B cell (primary cell): ENCODE measurements around the gene SDK1. TPM values are rescaled to one million over a fixed set of nuclear protein-coding genes. Genes with fewer than 3 reads are reported as not detected.

Experiments
- ATAC-seq: fragments of 200-7000 bp; cut with Tn5 transposase; one replicate; pipeline ENCODE4 v1.10.0; 2021; ENCODE audit warnings: low read depth, mild to moderate bottlenecking, moderate number of reproducible peaks, moderate library complexity
- CTCF ChIA-PET: fragments of 350-600 bp; sonication (Branson Sonifier 250); formaldehyde crosslinking; loops from one replicate; lab custom pipeline; 2021; ENCODE audit warnings: antibody characterized with exemption, inconsistent platforms; lab: Charles Lee
- POLR2A ChIA-PET: fragments of 350-600 bp; sonication (Branson Sonifier 250); formaldehyde crosslinking; loops from one replicate; lab custom pipeline; 2021; ENCODE audit warnings: antibody characterized with exemption; lab: Charles Lee
- DNase-seq: peaks from one replicate; pipeline ENCODE4 v3.0.0; 2013
- H2AFZ ChIP-seq: 2 replicates; pipeline ENCODE4 v1.6.1; 2012; ENCODE audit warnings: mild to moderate bottlenecking, low read depth, low read length; ENCODE audit not compliant: insufficient read depth, poor library complexity, severe bottlenecking
- H3K27ac ChIP-seq, 2 donors: 1 replicate in 1 of 2; 2 replicates in 1 of 2; pipeline ENCODE4 v1.5.1; 2012 to 2013; ENCODE audit warnings: low read length in 2 of 2, mild to moderate bottlenecking in 2 of 2, moderate library complexity in 1 of 2
- H3K27me3 ChIP-seq, 4 experiments: fragments of 200-600 bp in 1 of 4; sonication (generic) in 1 of 4; replicated peaks in 1 of 4; 1 replicate in 2 of 4; 2 replicates in 2 of 4; pipeline versions ENCODE4 v1.6.1 to v1.7.0; 2013 to 2016; ENCODE audit warnings: low read length in 3 of 4, mild to moderate bottlenecking in 2 of 4, mixed read lengths in 1 of 4, moderate library complexity in 1 of 4; ENCODE audit not compliant: insufficient read depth in 4 of 4, control insufficient read depth in 3 of 4; ENCODE audit errors: control extremely low read depth in 1 of 4
- H3K36me3 ChIP-seq, 2 experiments: replicated peaks in 1 of 2; 1 replicate in 1 of 2; 2 replicates in 1 of 2; pipeline versions ENCODE4 v1.6.1 to v1.7.1; 2013; ENCODE audit warnings: low read length in 1 of 2; ENCODE audit not compliant: insufficient read depth in 2 of 2, control insufficient read depth in 1 of 2; ENCODE audit errors: control extremely low read depth in 1 of 2, extremely low read depth in 1 of 2
- H3K4me1 ChIP-seq, 2 donors: fragments of 200-600 bp in 1 of 2; sonication (generic) in 1 of 2; 1 replicate in 1 of 2; 2 replicates in 1 of 2; pipeline versions ENCODE4 v1.5.1 to v1.6.1; 2013 to 2017; ENCODE audit warnings: low read length in 2 of 2; ENCODE audit not compliant: control insufficient read depth in 2 of 2, insufficient read depth in 2 of 2
- H3K4me2 ChIP-seq: replicated peaks from 2 replicates; pipeline ENCODE3; 2012; ENCODE audit warnings: mild to moderate bottlenecking, low read depth, low read length; ENCODE audit not compliant: poor library complexity, severe bottlenecking
- H3K4me3 ChIP-seq, 5 experiments: fragments of 200-600 bp in 1 of 5; sonication (generic) in 1 of 5; 1 replicate in 3 of 5; 2 replicates in 2 of 5; pipeline versions ENCODE4 v1.5.1 to v1.7.0; 2011 to 2016; ENCODE audit warnings: low read length in 4 of 5, mild to moderate bottlenecking in 4 of 5, low read depth in 2 of 5, control low read depth in 1 of 5, moderate library complexity in 1 of 5; ENCODE audit not compliant: insufficient read depth in 1 of 5; ENCODE audit errors: control extremely low read depth in 1 of 5, extremely low read depth in 1 of 5
- H3K79me2 ChIP-seq: fragments of 200-600 bp; sonication (generic); one replicate; pipeline ENCODE4 v1.6.0; 2016; ENCODE audit warnings: low read length; ENCODE audit not compliant: control insufficient read depth, insufficient read depth
- H3K9ac ChIP-seq: fragments of 200-600 bp; sonication (generic); 2 replicates; pipeline ENCODE4 v1.6.1; 2017; ENCODE audit warnings: mild to moderate bottlenecking, low read length, moderate library complexity
- H3K9me3 ChIP-seq, 3 donors: one replicate each; pipeline versions ENCODE4 v1.6.1 to v1.7.1; 2013; ENCODE audit warnings: low read length in 2 of 3; ENCODE audit not compliant: control insufficient read depth in 2 of 3, insufficient read depth in 1 of 3; ENCODE audit errors: control extremely low read depth in 1 of 3
- H4K20me1 ChIP-seq: 2 replicates; pipeline ENCODE4 v1.6.0; 2012; ENCODE audit warnings: mild to moderate bottlenecking, low read length; ENCODE audit not compliant: insufficient read depth, control insufficient read depth, poor library complexity, severe bottlenecking
- H3K27ac Mint-ChIP-seq: one replicate; pipeline ENCODE4 v1.8.0; 2021; ENCODE audit warnings: mixed read lengths
- H3K27me3 Mint-ChIP-seq: one replicate; pipeline ENCODE4 v1.8.0; 2021; ENCODE audit warnings: mixed read lengths
- H3K4me1 Mint-ChIP-seq: one replicate; pipeline ENCODE4 v1.8.0; 2021; ENCODE audit warnings: mixed read lengths
- H3K4me3 Mint-ChIP-seq: one replicate; pipeline ENCODE4 v1.8.0; 2021; ENCODE audit warnings: mixed read lengths
- H3K9me3 Mint-ChIP-seq: one replicate; pipeline ENCODE4 v1.8.0; 2022; ENCODE audit warnings: mixed read lengths; ENCODE audit not compliant: insufficient read depth
- CTCF ChIP-seq: fragments of 200-600 bp; IDR thresholded peaks from one replicate; pipeline ENCODE4 v1.8.0; 2022; ENCODE audit warnings: antibody characterized with exemption, mild to moderate bottlenecking
- EZH2 ChIP-seq: IDR thresholded peaks from 2 replicates; pipeline ENCODE4 v1.6.1; 2012; ENCODE audit warnings: borderline replicate concordance, low read depth, mild to moderate bottlenecking, moderate library complexity, low read length; ENCODE audit not compliant: insufficient read depth, poor library complexity, severe bottlenecking
- WGBS: methylation state at CpG from one replicate; pipeline ENCODE4 v1.1.5; 2013; ENCODE audit warnings: missing lambda C conversion rate; ENCODE audit not compliant: insufficient coverage; 5-methylcytosine and 5-hydroxymethylcytosine counted together
- intact Hi-C: fragments of 100-400 bp; cut with micrococcal nuclease; formaldehyde crosslinking; loops from one replicate; pipeline ENCODE4 v1.10.0; 2022
- polyA plus RNA-seq: library from polyadenylated mRNA; depleted of rRNA; stranded (reverse); fragments of >200 nt; gene quantifications from 2 replicates; pipeline ENCODE4 v1.2.3, GENCODE V29; 2012
- total RNA-seq, 2 donors: library from RNA; stranded (reverse); fragments of 120-200 nt in 1 of 2; gene quantifications; 1 replicate in 1 of 2; 2 replicates in 1 of 2; pipeline versions ENCODE4 v1.2.3 to v1.2.4, GENCODE V29; 2013 to 2022

Gene SDK1
- total and polyA plus RNA-seq, 2 donors (not counting 1 experiment from before 2014, with no cell fraction given), result 0.73 to 2.0 TPM

- intact Hi-C loops, result no loop called here
- H3K9me3 Mint-ChIP-seq, result no peaks in the 10 kb centered on the region
- CTCF ChIA-PET, result no interaction called here
- POLR2A ChIA-PET, result no interaction called here
- H3K4me3 Mint-ChIP-seq, result no peak overlapping the region
- Histone ChIP-seq H3K79me2 (no peaks in the 10 kb centered on the region), H2AFZ (no peak overlapping the region), H3K36me3 (no peaks in the 10 kb centered on the region), H3K27ac (no peak overlapping the region), H3K4me1 (no peaks in the 10 kb centered on the region), H3K27me3 (peaks cover 0 to 2% (median 0%) of the 10 kb centered on the region in 4 experiments), H3K9me3 (peaks cover 0 to 40% (median 0%) of the 10 kb centered on the region in 3 donors), H3K4me2 (no peak overlapping the region), H3K9ac (no peak overlapping the region), H4K20me1 (no peaks in the 10 kb centered on the region), H3K4me3 (no peak overlapping the region)
- H3K27me3 Mint-ChIP-seq, result no peaks in the 10 kb centered on the region
- 89% methylated on average over 6 of the region's 14 CpGs for WGBS
- H3K4me1 Mint-ChIP-seq, result no peaks in the 10 kb centered on the region
- H3K27ac Mint-ChIP-seq, result no peak overlapping the region
- ATAC-seq (no peak), DNase-seq (no peak)
- no peak for TF ChIP-seq CTCF
- TF ChIP-seq EZH2, result no peak
Observed at GRCh38 chr7:4113271-4113670, 812.2 kb downstream of the SDK1 start.

- H3K4me3 ChIP-seq, result no peak overlapping the region
- Mint-ChIP-seq H3K27me3 (no peaks in the 10 kb centered on the region), H3K4me1 (no peaks in the 10 kb centered on the region), H3K27ac (no peak overlapping the region), H3K4me3 (no peak overlapping the region), H3K9me3 (peaks cover 2% of the 10 kb centered on the region)
- intact Hi-C loops, result no loop called here
- peaks cover 0 to 2% (median 0%) of the 10 kb centered on the region in 4 experiments for H3K27me3 ChIP-seq
- H2AFZ ChIP-seq, result no peak overlapping the region
- H3K9me3 ChIP-seq, result peaks cover 0 to 40% (median 0%) of the 10 kb centered on the region in 3 donors
- no peak for TF ChIP-seq CTCF
- no peak for TF ChIP-seq EZH2
- no peak overlapping the region for H3K4me2 ChIP-seq
- H3K36me3 ChIP-seq, result no peaks in the 10 kb centered on the region
- no peak for DNase-seq
- ChIA-PET CTCF (no interaction called here), POLR2A (no interaction called here)
- H3K9ac ChIP-seq, result no peak overlapping the region
- 95% methylated on average over 25 of the region's 25 CpGs for WGBS
- no peak for ATAC-seq
- no peaks in the 10 kb centered on the region for H4K20me1 ChIP-seq
- H3K4me1 ChIP-seq, result no peaks in the 10 kb centered on the region
- H3K27ac ChIP-seq, result no peak overlapping the region
- no peaks in the 10 kb centered on the region for H3K79me2 ChIP-seq
Observed at GRCh38 chr7:4113976-4114375, 812.9 kb downstream of the SDK1 start.
